Spleen (tissue), 11 donors: ENCODE measurements around the gene SPOPL. TPM values are rescaled to one million over a fixed set of nuclear protein-coding genes. Genes with fewer than 3 reads are reported as not detected.

Experiments used
- DNase-seq: peaks from one replicate; pipeline ENCODE4 v3.0.0-alpha.2; 2020
- H3K27ac ChIP-seq, 8 donors: fragments of 200-600 bp; sonication (generic) in 7 of 8; 1 replicate in 4 of 8; 2 replicates in 4 of 8; pipeline versions ENCODE4 v1.5.0 to v1.8.0; 2016 to 2021; ENCODE audit warnings: inconsistent platforms in 4 of 8, mild to moderate bottlenecking in 4 of 8, moderate library complexity in 1 of 8
- H3K27me3 ChIP-seq, 7 donors: fragments of 200-600 bp; sonication (generic) in 6 of 7; replicated peaks in 1 of 7; 1 replicate in 4 of 7; 2 replicates in 3 of 7; pipeline versions ENCODE4 v1.5.0 to v1.8.0; 2016 to 2021; ENCODE audit warnings: inconsistent platforms in 3 of 7, mild to moderate bottlenecking in 1 of 7
- H3K36me3 ChIP-seq, 6 donors: fragments of 200-600 bp; sonication (generic) in 5 of 6; 1 replicate in 4 of 6; 2 replicates in 2 of 6; pipeline versions ENCODE4 v1.5.0 to v1.8.0; 2016 to 2021; ENCODE audit warnings: inconsistent platforms in 2 of 6
- H3K4me1 ChIP-seq, 6 donors: fragments of 200-600 bp; sonication (generic) in 5 of 6; 1 replicate in 3 of 6; 2 replicates in 3 of 6; pipeline versions ENCODE4 v1.5.0 to v1.8.0; 2016 to 2021; ENCODE audit warnings: inconsistent platforms in 3 of 6
- H3K4me3 ChIP-seq, 8 donors: fragments of 200-600 bp; sonication (generic) in 7 of 8; 1 replicate in 4 of 8; 2 replicates in 4 of 8; pipeline versions ENCODE4 v1.5.0 to v1.8.0; 2016 to 2021; ENCODE audit warnings: inconsistent platforms in 4 of 8, mild to moderate bottlenecking in 4 of 8, moderate library complexity in 2 of 8
- H3K9me3 ChIP-seq, 8 donors: fragments of 200-600 bp; sonication (generic) in 7 of 8; 1 replicate in 4 of 8; 2 replicates in 4 of 8; pipeline versions ENCODE4 v1.5.0 to v1.8.0; 2016 to 2021; ENCODE audit warnings: inconsistent platforms in 4 of 8
- CTCF ChIP-seq, 11 experiments: fragments of 200-600 bp in 7 of 11; fragments of 450-650 bp in 4 of 11; sonication (generic) in 4 of 11; IDR thresholded peaks in 8 of 11; conservative IDR thresholded peaks in 3 of 11; 1 replicate in 7 of 11; 2 replicates in 4 of 11; pipeline versions ENCODE4 v1.4.0 to v1.8.0; 2016 to 2021; ENCODE audit warnings: antibody characterized with exemption in 11 of 11, inconsistent platforms in 4 of 11, mild to moderate bottlenecking in 1 of 11
- POLR2A ChIP-seq, 3 donors: fragments of 450-650 bp; IDR thresholded peaks; one replicate each; pipeline ENCODE4 v1.5.1; 2017; ENCODE audit warnings: antibody characterized with exemption in 3 of 3, mild to moderate bottlenecking in 1 of 3
- POLR2AphosphoS5 ChIP-seq, 3 donors: sonication (generic); formaldehyde crosslinking; IDR thresholded peaks; one replicate each; pipeline ENCODE4 v1.5.1; 2017; ENCODE audit warnings: antibody characterized with exemption in 3 of 3
- WGBS, 5 donors: extraction: QIAGEN DNeasy Blood & Tissue Kit in 3 of 5; methylation state at CpG; one replicate each; pipeline versions ENCODE4 v1.1.5 to v1.1.7; 2013 to 2018; 5-methylcytosine and 5-hydroxymethylcytosine counted together
- intact Hi-C: fragments of 100-400 bp; cut with DNase I; formaldehyde crosslinking; loops from one replicate; pipeline ENCODE4 v1.15.0; 2023; ENCODE audit warnings: low total_unique reads
- polyA plus RNA-seq, 3 donors: library from polyadenylated mRNA; stranded (reverse); fragments of 200-250 nt; gene quantifications; one replicate each; pipeline ENCODE4 v1.2.1, GENCODE V29; 2013
- total RNA-seq, 7 donors: library from RNA; depleted of rRNA in 3 of 7; stranded (reverse); fragments of >200 nt in 3 of 7; fragmentation: NEBNext Ultra II Directional in 4 of 7; extraction: Animal tissue kit (Norgen Biotek cat#: 25700) in 4 of 7; gene quantifications; one replicate each; pipeline versions ENCODE4 v1.1.0 to v1.2.1, GENCODE V29; 2016 to 2021
- donor health status: healthy with polysubstance abuse.
- donor health status: DM: no; HTN: no; CAD: no; lungs with moderate emphysema.
- donor health status: DM: no; HTN: no; CAD: no.
- donor health status: Bipolar disorder and iron deficiency.
- donor health status: healthy.
- donor health status: DM: no; HTN: no; CAD: no.
- donor health status: DM: yes; HTN: yes; CAD: no.

SPOPL gene
- total and polyA plus RNA-seq, 10 donors, result 4.8 to 48.8 (median 36.8) TPM

GRCh38 chr2:138564586-138565229 is 63.1 kb downstream of the SPOPL start:
- H3K27ac ChIP-seq, result no peak overlapping the region
- H3K9me3 ChIP-seq, result no peaks in the 10 kb centered on the region
- peaks cover 5 to 97% (median 38%) of the 10 kb centered on the region in 6 donors for H3K36me3 ChIP-seq
- no peaks in the 10 kb centered on the region for H3K27me3 ChIP-seq
- TF ChIP-seq CTCF (IDR thresholded peaks at IDR 0.05 in 8 of 11, conservative IDR thresholded peaks at IDR 0.05 in 3 of 11) (no peak), POLR2AphosphoS5 (IDR thresholded peaks at IDR 0.05) (no peak), POLR2A (IDR thresholded peaks at IDR 0.05) (no peak)
- intact Hi-C loops, result no loop called here
- H3K4me1 ChIP-seq, result no peaks in the 10 kb centered on the region
- no peak overlapping the region for H3K4me3 ChIP-seq
- 77 to 98% (median 87%) methylated on average over 5 of the region's 5 CpGs for WGBS, 5 donors
- no peak for DNase-seq

GRCh38 chr2:138565230-138565598 is 63.6 kb downstream of the SPOPL start:
- H3K4me3 ChIP-seq, result no peak overlapping the region
- no peaks in the 10 kb centered on the region for H3K9me3 ChIP-seq
- no peak for DNase-seq
- TF ChIP-seq POLR2A (IDR thresholded peaks at IDR 0.05), result no peak
- no peak for TF ChIP-seq POLR2AphosphoS5 (IDR thresholded peaks at IDR 0.05)
- no peak for TF ChIP-seq CTCF (IDR thresholded peaks at IDR 0.05 in 8 of 11, conservative IDR thresholded peaks at IDR 0.05 in 3 of 11)
- intact Hi-C loops, result no loop called here
- no peaks in the 10 kb centered on the region for H3K4me1 ChIP-seq
- H3K27ac ChIP-seq, result no peak overlapping the region
- peaks cover 5 to 97% (median 38%) of the 10 kb centered on the region in 6 donors for H3K36me3 ChIP-seq
- H3K27me3 ChIP-seq, result no peaks in the 10 kb centered on the region

GRCh38 chr2:138572318-138572717 is 70.7 kb downstream of the SPOPL start:
- H3K27ac ChIP-seq, result no peak overlapping the region
- H3K4me1 ChIP-seq, result no peaks in the 10 kb centered on the region
- 91 to 96% (median 94%) methylated on average over 2 of the region's 2 CpGs for WGBS, 5 donors
- peaks cover 0 to 7% (median 0%) of the 10 kb centered on the region in 8 donors for H3K9me3 ChIP-seq
- H3K27me3 ChIP-seq, result no peaks in the 10 kb centered on the region
- no peak for TF ChIP-seq POLR2A (IDR thresholded peaks at IDR 0.05)
- TF ChIP-seq POLR2AphosphoS5 (IDR thresholded peaks at IDR 0.05), result no peak
- no peak for TF ChIP-seq CTCF (IDR thresholded peaks at IDR 0.05 in 8 of 11, conservative IDR thresholded peaks at IDR 0.05 in 3 of 11)
- DNase-seq, result no peak
- intact Hi-C loops, result no loop called here
- H3K4me3 ChIP-seq, result no peak overlapping the region
- peaks cover 2 to 86% (median 39%) of the 10 kb centered on the region in 6 donors for H3K36me3 ChIP-seq

- Histone ChIP-seq H3K4me3 (no peak overlapping the region), H3K9me3 (peaks cover 0 to 20% (median 12%) of the 10 kb centered on the region in 8 donors), H3K27ac (no peak overlapping the region), H3K4me1 (no peaks in the 10 kb centered on the region), H3K27me3 (no peaks in the 10 kb centered on the region), H3K36me3 (peaks cover 0 to 83% (median 13%) of the 10 kb centered on the region in 6 donors)
- TF ChIP-seq POLR2AphosphoS5 (IDR thresholded peaks at IDR 0.05) (no peak), POLR2A (IDR thresholded peaks at IDR 0.05) (no peak), CTCF (IDR thresholded peaks at IDR 0.05 in 8 of 11, conservative IDR thresholded peaks at IDR 0.05 in 3 of 11) (no peak)
- DNase-seq, result no peak
- intact Hi-C loops, result no loop called here
- 79 to 94% (median 92%) methylated on average over 2 of the region's 2 CpGs for WGBS, 5 donors
Observed at GRCh38 chr2:138577066-138577465, 75.5 kb downstream of the SPOPL start.
